GM21529 (cell line): Measurements from ENCODE around the gene KRT1.
"Not testable (repeated sequence)": the region's sequence is repeated elsewhere in the genome, so short reads cannot be mapped to it uniquely, and the experiment has no call there.

Experiments
- ATAC-seq: cut with Tn5 transposase; IDR thresholded peaks from one replicate; pipeline ENCODE4 v1.9.1; 2021; ENCODE audit not compliant: unreplicated experiment

The KRT1 gene

GRCh38 chr12:52680363-52680762 is at the start of gene KRT1:
Gene KRT1, minus strand, starts transcription at chr12:52680407. Its CDS starts 59 bp downstream, at chr12:52680348.
- no peak for ATAC-seq

DNA sequence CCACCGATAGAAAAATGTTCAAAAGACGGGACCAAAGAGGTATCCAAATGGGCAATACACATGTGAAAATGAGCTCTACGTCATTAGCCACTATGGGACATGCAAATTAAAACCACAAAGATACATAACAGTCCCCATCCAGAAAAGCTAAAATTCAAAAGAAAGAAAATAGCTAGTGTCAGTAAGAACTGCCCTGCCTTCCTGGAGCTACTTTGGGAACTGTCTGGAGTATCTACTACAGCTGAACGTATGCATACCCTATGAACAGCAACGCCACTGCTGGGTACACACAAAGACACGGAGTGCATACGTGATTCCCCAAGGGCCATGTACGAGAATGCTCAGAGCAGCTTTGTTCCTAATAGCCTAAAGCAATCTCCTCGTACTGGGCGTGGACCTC is 48.9 kb upstream of the KRT1 start:
- ATAC-seq = no peak

- no peak for ATAC-seq
Observed at GRCh38 chr12:52728374-52728773, 48.2 kb upstream of the KRT1 start.

DNA sequence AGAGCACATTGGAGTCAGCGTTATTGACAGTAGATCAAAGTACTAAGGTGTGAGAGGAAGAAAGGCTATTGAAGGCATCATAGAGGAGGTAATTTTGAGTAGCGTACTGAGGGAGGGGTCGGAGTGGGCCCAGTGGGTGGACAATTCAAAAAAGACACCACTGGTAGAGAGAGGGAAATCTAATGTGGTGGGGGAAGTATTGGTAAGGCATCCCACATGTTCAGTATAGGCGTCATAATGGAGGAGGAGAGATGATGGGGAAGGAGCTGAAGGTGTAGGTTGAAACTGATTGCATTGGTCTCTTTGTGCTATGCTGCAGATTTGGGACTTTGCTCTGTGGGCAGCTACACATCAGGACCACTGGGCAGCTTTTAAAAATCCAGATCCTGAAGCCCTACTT is 46.8 kb upstream of the KRT1 start:
- no peak for ATAC-seq

DNA sequence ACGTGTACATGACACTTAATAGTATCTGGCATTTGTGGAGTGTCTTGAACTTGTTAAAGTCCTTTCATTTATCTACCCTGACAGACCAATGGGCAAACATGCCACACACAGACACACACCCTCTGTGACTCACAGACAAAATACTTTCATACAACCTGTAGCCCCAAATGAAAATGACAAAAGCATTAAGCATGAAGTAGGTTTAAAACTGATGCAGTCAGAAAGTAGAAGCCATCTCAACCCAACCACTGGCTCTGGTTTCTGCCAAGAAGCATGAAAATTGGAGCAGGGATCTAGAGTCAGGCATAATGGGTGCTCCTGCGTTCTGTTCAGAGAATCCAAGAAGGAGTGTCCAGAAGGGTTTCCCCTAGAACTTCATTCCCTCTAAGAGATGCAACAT is 46.2 kb upstream of the KRT1 start:
- ATAC-seq = no peak

GRCh38 chr12:52724384-52724783 is 44.2 kb upstream of the KRT1 start:
- ATAC-seq = no peak

DNA sequence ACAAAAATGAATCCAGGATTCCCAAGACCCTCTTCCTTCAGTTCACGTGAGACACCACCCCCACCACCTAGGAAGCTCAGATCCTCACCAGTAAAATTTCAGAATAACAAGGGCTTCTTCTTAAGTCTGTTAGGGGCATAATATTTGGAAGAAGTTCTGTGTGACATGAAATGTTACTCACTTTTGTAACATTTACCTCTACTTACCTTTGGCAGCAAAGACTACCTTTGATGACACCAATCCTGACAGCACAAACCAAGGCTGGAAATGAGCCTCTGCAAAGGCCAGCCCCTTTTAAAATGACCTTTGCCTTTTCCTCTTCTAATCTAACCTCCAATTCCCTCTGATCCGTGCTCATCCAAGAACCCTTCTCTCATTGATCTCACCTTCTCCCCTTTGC is 42.5 kb upstream of the KRT1 start:
- ATAC-seq = no peak

DNA sequence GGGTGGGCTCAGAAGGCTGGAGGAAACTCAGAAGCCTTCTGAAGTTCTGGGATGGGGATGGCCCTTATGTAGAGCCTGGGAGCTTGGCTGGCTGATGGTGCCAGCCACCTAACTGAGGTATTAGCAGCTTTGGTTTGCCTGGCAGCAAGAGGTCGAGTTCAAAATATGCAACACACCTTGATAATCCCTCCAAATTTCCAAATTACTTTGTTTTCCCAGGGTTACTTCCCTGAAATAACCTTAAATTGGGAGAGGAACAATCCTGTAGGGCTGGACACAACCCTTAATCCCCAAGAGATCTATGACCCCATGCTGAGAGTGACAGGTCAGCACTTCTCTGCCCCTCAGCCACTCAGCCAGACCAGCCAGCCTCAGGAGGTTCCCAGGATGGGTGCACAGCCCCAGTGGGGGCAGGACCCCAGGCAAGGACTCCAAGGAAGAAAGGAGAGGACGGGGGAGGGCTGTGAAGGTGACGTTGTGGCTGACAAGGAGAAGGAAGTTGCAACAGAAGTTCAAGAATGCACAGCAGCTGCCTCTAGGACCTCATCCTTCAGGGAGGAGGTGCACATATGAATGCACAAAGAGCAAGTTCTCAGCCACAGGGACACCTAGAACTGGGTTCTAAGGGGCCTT is 41.7 kb upstream of the KRT1 start:
- no peak for ATAC-seq

DNA sequence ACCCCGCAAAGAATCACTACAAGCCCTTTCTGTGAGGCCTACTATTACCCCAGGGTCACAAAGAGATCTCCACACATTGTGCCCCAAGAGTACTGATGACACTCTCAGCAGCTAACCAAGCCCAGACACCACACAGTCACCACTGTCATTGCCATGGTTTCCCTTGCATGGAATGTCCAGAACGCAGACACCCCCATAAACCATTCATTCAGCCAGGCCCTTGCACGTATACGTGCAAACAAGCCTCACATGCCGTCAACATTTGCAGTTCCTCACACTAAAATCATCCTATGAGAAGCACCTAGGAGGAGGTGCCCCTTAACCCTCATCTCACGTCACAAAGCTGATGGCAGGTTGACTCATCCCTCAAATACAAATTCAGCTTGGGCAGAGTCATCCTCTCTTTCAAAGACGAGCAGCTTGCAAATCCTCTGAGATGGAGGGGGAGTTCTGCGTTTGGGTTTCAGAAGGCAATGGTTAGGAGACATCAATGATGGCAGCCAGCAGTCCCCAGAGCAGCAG is 40.2 kb upstream of the KRT1 start:
- ATAC-seq = no peak

DNA sequence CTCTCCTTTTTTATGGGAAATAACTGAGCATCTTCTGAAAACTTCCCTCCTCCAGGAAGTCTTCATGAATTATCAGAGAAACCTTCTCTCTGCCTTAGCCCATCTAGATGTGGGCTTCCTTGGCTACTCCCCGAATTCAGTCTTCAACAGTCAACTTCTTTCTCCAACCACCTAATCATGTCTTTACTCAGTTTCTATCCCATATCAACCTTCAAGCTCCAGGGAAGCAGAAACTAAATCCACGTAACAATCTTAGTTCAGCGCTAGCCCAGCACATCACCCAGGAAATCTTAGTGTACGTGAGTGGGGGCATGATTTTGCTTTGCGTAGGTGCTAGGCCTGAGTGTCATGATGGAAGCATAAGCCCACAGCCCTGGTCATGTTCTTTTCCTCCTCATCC is 35.9 kb upstream of the KRT1 start:
- ATAC-seq = no peak

DNA sequence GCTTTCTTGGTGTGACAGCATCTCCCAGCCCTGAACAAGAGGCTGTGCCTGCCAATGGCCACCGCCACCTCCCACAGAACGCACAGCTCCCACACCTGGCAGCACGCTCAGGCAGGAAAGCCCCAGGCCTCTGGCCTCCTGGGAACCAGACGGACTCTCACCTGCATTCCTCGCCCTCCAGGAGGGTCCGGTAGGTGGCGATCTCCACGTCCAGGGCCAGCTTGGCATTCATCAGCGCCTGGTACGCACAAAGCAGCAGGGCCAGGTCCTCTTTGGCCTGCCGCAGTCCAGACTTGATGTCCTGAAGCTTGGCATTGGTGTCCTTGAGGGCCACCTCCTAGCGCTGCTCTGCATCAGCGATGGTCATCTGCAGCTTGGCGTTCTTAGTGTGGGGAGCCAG is 35.2 kb upstream of the KRT1 start:
- ATAC-seq = no peak

DNA sequence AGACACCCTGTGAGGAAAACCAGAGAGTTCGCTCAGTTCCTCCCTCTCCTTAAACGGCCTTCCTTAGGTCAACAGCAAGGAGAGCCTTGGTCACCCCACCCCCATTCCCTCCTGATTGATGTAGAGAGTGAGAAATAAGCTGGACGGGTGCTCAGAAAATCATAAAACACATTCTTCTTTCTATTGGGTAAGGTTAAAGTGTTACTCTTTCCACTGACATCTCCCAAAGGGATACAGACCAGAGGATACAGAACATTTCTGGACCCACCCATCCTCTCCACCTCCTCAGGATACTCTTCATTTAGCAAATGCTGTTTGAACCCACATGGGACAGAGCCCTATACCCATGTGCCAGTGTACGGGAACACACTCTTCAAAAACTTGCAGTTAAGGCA is 34.7 kb upstream of the KRT1 start:
- ATAC-seq = no peak

DNA sequence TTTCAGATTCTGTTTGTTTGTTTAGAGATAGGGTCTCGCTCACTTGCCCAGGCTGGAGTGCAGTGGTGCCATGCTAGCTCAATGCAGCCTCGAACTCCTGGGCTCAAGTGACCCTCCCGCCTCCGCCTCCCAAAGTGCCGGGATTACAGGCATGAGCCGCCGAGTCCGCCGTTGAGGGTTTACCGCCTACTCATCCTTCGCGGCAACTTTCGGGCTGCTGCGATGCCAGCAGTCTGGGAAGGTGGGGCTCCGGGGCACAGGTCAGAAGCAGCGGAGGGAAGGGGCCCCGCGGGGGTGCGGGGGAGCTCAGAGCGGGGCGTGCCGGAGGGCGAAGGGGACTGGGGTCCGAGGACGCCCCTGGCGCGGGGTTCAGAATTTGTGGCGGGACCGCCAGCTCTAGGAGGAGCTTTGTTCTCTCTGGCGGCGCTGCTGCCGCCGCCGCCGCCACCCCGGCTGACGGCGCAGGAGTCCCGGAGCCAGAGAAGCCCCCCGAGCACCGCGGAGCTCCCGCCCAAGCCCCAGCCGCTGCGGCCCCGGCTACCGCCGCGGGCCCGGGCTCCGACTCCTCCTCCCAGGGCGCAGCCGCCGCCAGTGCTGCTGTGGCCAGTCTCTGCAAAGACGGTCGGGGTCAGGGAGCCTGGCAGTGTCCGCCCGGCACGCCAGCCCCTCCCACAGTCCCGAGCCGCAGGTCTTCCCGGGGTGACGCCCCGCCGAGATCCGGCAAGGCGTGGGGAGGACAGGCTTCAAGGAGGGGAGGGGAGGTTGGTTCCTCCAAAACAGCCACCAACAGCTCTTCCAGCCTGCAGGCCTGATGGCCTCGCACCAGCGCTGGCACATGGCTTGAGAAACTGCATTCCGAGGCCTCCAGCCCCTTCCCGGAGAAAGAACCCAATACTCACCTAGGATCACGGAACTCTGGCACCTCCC is 34.0 kb upstream of the KRT1 start:
- no peak for ATAC-seq

DNA sequence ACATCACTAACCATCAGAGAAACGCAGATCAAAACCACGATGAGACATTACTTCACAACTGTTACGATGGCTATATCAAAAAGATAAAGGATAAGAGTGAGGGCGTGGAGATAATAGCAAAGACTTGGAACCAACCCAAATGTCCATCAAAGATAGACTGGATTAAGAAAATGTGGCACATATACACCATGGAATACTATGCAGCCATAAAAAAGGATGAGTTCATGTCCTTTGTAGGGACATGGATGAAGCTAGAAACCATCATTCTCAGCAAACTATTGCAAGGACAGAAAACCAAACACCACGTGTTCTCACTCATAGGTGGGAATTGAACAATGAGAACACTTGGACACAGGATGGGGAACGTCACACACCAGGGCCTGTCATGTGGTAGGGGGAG is 31.9 kb upstream of the KRT1 start:
- not testable (repeated sequence) for ATAC-seq

GRCh38 chr12:52710730-52711129 is 30.5 kb upstream of the KRT1 start:
- no peak for ATAC-seq

DNA sequence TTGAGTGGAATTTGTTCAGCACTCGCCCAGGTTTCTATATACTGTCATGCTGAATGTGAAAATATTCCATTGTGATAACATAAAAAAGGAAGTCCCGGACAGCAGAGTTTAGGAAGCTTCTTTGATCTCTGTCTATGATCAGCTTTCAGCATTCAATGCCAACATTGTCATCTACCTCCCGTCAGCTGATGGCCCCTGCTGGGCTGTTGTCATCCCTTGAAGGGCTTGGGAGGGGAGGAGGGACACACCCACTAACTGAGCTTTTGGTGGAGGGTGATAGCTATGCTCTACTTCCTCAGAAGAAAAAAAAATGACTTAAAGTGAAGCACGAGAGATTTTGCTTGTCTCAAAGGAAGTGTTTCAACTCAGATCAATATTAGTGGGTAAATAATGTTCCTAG is 27.8 kb upstream of the KRT1 start:
- no peak for ATAC-seq

DNA sequence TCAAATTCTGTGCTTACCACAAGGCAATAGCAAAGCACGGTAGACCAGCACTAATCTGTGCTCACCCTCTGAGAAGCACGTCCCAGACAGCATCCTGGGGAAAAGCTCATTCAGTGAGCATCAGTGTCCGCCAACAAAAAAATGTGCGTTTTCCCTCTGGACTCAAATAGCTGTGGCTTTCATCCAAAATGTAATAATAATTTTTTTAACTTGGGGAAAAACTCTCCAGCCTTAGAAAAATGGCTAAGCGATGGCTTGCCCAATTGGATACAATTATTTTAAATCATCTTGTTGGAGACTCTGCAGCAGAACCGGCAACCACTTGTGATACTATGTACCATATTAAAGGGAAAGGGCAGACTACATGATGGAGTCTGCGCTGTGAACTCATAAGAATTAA is 24.3 kb upstream of the KRT1 start:
- ATAC-seq = no peak

- no peak for ATAC-seq
Observed at GRCh38 chr12:52703878-52704277, 23.7 kb upstream of the KRT1 start.

GRCh38 chr12:52703424-52703823 is 23.2 kb upstream of the KRT1 start, which contains the start of gene KRT77:
Gene KRT77, minus strand, starts transcription at chr12:52703524. Its CDS starts 90 bp downstream, at chr12:52703434.
- no peak for ATAC-seq

GRCh38 chr12:52702338-52702737 is 22.1 kb upstream of the KRT1 start:
- no peak for ATAC-seq

DNA sequence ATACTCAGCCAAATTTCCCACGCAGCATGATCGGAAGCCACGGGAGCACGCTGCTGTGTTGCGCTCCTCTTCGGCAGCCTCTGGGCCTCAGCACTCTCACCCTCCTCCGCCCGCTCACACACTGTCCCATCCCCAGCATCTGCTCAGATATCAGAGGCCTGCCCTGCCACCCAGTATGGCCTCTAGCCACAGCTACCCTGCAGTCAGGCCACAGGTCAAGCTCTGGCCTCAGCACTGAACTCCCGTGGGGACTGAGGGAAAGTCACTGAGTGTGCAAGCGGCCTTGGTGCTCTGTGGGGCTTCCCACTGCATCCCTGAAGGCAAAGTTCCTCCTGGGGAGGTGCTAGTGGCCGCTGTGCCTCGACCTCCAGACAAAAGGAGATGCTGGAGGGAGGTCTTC is 21.1 kb upstream of the KRT1 start:
- no peak for ATAC-seq

DNA sequence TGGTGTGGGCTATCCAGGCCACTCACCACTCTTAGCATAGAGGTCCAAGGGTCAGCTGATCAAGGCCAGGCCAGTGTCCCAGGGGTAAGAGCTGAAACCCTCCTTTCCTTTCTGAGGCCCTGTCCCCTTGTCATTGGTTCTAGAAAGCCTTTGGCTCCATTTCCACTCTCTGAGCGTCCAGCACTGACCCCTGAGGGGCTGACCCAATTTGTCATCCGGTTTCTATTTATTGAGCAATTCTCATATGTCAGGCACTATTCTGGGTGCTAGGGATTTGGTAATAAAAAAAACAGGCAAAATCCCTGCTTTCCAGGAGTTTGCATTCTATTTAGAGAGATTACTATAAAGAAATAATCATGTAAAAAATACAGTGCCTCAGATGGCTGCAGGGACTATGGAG is 19.8 kb upstream of the KRT1 start:
- no peak for ATAC-seq
